ENCODE measurements around the gene RAP1A. TPM values are rescaled to one million over a fixed set of nuclear protein-coding genes. Genes with fewer than 3 reads are reported as not detected.
A peak's percentile ranks its signal among the peaks of the same experiment; 100 is the strongest.

Gene RAP1A
- total RNA-seq, 4 donors from 2014 or later, result 171 to 325 (median 216) TPM

DNA sequence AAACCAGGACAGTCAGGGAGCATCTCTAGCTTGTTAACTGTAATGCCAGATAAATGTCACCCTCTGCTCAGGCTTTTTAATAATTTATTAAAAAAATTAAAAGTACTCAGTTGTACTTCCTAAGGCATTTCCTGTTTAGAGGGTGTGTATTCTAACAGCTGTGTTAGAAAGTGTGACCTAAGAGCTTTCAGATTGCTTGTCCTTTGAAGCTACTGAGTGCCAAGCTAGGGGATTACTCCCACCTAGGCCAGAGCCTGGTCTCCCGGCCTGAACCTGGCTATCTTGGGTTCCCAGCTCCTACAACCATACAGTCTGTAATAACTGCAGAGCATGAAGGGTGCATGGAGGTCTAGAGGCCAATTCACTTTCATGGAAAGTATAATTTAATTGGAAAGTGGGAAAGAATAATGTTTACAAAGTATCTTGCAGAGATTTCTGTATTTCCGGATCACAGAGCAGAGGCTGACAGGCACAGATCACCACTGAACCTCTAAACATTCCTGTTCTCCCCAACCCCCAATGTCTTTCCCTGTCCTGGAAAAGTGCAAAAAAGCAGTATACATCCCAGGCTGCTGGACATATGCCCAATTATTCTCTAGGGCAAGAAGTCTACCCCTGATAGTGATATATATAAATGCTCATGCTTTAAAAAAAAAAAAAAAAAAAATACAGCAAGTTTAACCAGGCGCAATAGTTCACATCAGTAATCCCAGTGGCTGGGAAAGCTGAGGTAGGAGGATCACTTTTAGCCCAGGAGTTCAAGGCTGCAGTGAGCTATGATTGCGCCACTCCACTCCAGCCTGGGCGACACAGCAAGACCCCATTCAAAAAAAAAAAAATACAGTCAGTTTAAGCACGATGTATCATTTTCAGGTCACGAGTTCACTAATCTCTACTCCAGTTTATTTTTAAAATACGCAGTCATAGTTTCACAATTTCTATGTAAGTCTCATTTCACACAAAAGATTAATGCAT, 36.7 kb upstream of the RAP1A start:
- no peaks in the 10 kb centered on the region for H3K9me3 ChIP-seq
- no peak overlapping the region for H3K4me3 ChIP-seq
- no peaks in the 10 kb centered on the region for H3K27me3 ChIP-seq
- no peak for DNase-seq (ENCODE audit: extremely low spot score)
- no peak for TF ChIP-seq EP300 (IDR thresholded peaks at IDR 0.05)
- TF ChIP-seq, protein P1, sequence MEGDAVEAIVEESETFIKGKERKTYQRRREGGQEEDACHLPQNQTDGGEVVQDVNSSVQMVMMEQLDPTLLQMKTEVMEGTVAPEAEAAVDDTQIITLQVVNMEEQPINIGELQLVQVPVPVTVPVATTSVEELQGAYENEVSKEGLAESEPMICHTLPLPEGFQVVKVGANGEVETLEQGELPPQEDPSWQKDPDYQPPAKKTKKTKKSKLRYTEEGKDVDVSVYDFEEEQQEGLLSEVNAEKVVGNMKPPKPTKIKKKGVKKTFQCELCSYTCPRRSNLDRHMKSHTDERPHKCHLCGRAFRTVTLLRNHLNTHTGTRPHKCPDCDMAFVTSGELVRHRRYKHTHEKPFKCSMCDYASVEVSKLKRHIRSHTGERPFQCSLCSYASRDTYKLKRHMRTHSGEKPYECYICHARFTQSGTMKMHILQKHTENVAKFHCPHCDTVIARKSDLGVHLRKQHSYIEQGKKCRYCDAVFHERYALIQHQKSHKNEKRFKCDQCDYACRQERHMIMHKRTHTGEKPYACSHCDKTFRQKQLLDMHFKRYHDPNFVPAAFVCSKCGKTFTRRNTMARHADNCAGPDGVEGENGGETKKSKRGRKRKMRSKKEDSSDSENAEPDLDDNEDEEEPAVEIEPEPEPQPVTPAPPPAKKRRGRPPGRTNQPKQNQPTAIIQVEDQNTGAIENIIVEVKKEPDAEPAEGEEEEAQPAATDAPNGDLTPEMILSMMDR (IDR thresholded peaks at IDR 0.05), result no peak
- no peak for TF ChIP-seq POLR2AphosphoS5 (IDR thresholded peaks at IDR 0.05)
- no peak for TF ChIP-seq POLR2A (IDR thresholded peaks at IDR 0.05; ENCODE audit: low read depth)
- no peaks in the 10 kb centered on the region for H3K36me3 ChIP-seq
- H3K4me1 ChIP-seq, result peaks cover 9 to 17% (median 15%) of the 10 kb centered on the region in 4 donors
- WGBS, result 72% methylated on average over 8 of the region's 8 CpGs
- H3K27ac ChIP-seq (replicated peaks in 1 of 4), result peak overlapping the region in 1 of 4 donors; percentile 9
- intact Hi-C loops (cut with DNase I), result no loop called here

DNA sequence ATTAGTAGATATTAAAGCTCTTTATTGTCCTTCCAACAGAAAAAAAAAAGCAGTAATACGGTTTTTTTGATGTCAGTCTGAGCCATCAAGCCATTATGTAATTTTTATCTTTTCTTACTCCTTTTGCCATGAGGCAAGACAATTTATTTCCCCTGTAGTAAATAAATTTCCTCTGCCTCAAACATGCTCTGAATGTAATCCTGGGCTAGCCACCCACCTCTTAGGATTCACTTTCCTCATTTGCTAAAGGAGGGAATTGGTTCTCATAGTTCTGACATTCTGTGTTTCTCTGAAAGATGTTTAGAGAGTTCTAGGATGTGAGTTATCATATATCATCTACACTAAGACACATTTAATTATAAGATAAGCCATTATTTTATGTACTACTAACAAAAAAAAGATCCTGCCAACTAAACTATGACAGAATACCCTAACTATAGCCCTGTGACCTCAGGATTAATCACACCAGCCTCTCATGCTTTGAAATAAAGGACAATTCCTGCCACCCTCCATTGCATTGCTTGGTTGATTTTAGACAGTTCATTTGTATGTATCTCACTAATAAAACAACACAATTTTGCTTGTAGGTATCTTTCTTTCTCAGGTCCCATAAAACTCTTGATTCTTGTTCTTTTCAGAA, 34.0 kb upstream of the RAP1A start:
- WGBS, result 78% methylated on average over 1 of the region's 1 CpG
- no peak for DNase-seq (ENCODE audit: extremely low spot score)
- Histone ChIP-seq H3K9me3 (no peaks in the 10 kb centered on the region), H3K27ac (replicated peaks in 1 of 4) (no peak overlapping the region), H3K27me3 (no peaks in the 10 kb centered on the region), H3K4me1 (peaks cover 9 to 17% (median 13%) of the 10 kb centered on the region in 4 donors), H3K36me3 (no peaks in the 10 kb centered on the region), H3K4me3 (no peak overlapping the region)
- intact Hi-C loops (cut with DNase I), result no loop called here
- TF ChIP-seq POLR2A (IDR thresholded peaks at IDR 0.05; ENCODE audit: low read depth), result no peak
- TF ChIP-seq, protein P1 (IDR thresholded peaks at IDR 0.05), result no peak
- TF ChIP-seq POLR2AphosphoS5 (IDR thresholded peaks at IDR 0.05), result no peak
- no peak for TF ChIP-seq EP300 (IDR thresholded peaks at IDR 0.05)

DNA sequence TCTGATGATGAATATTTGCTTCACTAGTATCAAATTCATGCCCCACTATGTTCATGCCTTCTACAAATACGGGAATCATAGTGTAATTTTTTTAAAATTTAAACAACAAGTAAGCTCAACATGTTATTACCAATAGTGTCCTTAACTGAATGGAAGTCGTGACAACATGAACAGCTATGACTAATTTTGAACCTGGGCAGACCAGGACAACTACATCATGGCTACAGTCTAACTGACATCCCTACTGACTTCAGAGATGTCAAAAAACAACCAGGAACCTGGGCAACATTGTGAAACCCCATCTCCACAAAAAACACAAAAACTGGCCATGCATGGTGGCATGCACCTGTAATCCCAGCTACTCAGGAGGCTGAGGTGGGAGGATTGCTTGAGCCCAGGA, 33.5 kb upstream of the RAP1A start:
- Histone ChIP-seq H3K36me3 (no peaks in the 10 kb centered on the region), H3K27me3 (no peaks in the 10 kb centered on the region), H3K4me3 (no peak overlapping the region), H3K27ac (replicated peaks in 1 of 4) (no peak overlapping the region), H3K9me3 (no peaks in the 10 kb centered on the region), H3K4me1 (peaks cover 9 to 14% (median 13%) of the 10 kb centered on the region in 4 donors)
- TF ChIP-seq EP300 (IDR thresholded peaks at IDR 0.05), result no peak
- TF ChIP-seq POLR2A (IDR thresholded peaks at IDR 0.05; ENCODE audit: low read depth), result no peak
- TF ChIP-seq POLR2AphosphoS5 (IDR thresholded peaks at IDR 0.05), result no peak
- TF ChIP-seq, protein P1 (IDR thresholded peaks at IDR 0.05), result no peak
- intact Hi-C loops (cut with DNase I), result no loop called here
- no peak for DNase-seq (ENCODE audit: extremely low spot score)
- WGBS, result 94% methylated on average over 2 of the region's 2 CpGs

DNA sequence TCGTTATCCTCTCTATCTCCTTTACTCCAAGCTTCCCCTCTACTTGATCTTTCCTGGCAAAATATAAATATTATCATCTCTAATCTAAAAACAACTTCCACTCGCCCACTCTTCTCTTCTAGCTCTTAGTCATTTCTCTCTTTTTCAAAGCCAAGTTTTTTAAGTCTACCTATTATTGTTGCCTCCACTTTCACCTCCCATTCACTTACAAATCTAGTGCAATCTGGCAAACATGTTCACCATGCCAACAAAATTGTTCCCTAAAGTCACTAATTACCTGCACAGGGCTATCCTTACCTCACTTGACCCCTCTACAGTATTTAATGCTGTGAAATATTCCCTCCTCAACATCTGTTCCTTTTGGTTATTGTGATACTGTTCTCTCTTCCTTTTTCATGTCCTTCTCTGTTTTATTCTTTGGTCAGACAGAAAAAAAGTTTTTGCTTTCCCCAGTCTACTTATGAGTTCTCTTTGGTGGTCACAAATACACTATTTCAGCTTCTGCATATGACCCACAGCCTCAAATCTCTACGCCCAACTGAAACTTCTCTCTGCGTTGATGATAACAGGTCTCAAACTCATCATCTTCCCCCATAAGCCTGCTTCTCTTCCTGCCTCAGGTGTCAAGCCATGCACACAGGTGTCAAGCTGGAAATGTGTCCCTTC, 31.9 kb upstream of the RAP1A start:
- H3K9me3 ChIP-seq, result no peaks in the 10 kb centered on the region
- no peak for TF ChIP-seq POLR2AphosphoS5 (IDR thresholded peaks at IDR 0.05)
- no peak for TF ChIP-seq POLR2A (IDR thresholded peaks at IDR 0.05; ENCODE audit: low read depth)
- TF ChIP-seq, protein P1 (IDR thresholded peaks at IDR 0.05), result no peak
- no peak for TF ChIP-seq EP300 (IDR thresholded peaks at IDR 0.05)
- no peak overlapping the region for H3K4me3 ChIP-seq
- 50% methylated on average over 4 of the region's 4 CpGs for WGBS
- no peaks in the 10 kb centered on the region for H3K27me3 ChIP-seq
- peaks cover 18 to 22% (median 20%) of the 10 kb centered on the region in 4 donors for H3K4me1 ChIP-seq
- no peaks in the 10 kb centered on the region for H3K36me3 ChIP-seq
- DNase-seq (ENCODE audit: extremely low spot score), result no peak
- intact Hi-C loops (cut with DNase I), result no loop called here
- H3K27ac ChIP-seq (replicated peaks in 1 of 4), result no peak overlapping the region

Data from esophagus muscularis mucosa (tissue), 4 donors.